HepG2 (cell line): ENCODE data around the gene PKP4. TPM values are rescaled to one million over a fixed set of nuclear protein-coding genes. Genes with fewer than 3 reads are reported as not detected.
A peak's percentile ranks its signal among the peaks of the same experiment; 100 is the strongest.

ENCODE experiments used
- ATAC-seq: fragments of 200-7000 bp; cut with Tn5 transposase; 3 replicates; pipeline ENCODE4 v1.9.1; 2020; ENCODE audit warnings: mild to moderate bottlenecking, moderate library complexity
- BruUV-seq: library from RNA; stranded (reverse); fragments of 400-500 nt; replicated peaks from 2 replicates; lab custom pipeline; 2021; lab: Mats Ljungman, UMichigan
- CTCF ChIA-PET: fragments of 300-600 bp; formaldehyde crosslinking; extraction: SDS; loops from one replicate; lab custom pipeline; 2021; ENCODE audit warnings: low total read pairs, inconsistent platforms, low intra/inter-chr PET ratio; lab: Yijun Ruan, JAX
- POLR2A ChIA-PET: fragments of 350-600 bp; sonication (Branson Sonifier 250); formaldehyde crosslinking; loops from one replicate; lab custom pipeline; 2020; ENCODE audit warnings: antibody characterized with exemption, inconsistent platforms; lab: Yijun Ruan, JAX
- DNase-seq: peaks from one replicate; pipeline ENCODE4 v3.0.0-alpha.2; 2015; ENCODE audit warnings: low spot score
- FAIRE-seq: peaks from 3 replicates; lab custom pipeline; 2011; peaks lifted over from hg19 to GRCh38; lab: Jason Lieb, UNC
- H2AFZ ChIP-seq: one replicate; pipeline ENCODE4 v1.6.1; 2011; ENCODE audit warnings: low read length, inconsistent platforms
- H3K27ac ChIP-seq: fragments of 300-600 bp; 3 replicates; pipeline ENCODE4 v1.8.0; 2011; ENCODE audit warnings: mixed run types, mild to moderate bottlenecking, mixed read lengths, low read length, inconsistent platforms; ENCODE audit not compliant: insufficient read depth; ENCODE audit errors: extremely low read length
- H3K27me3 ChIP-seq, 2 experiments: fragments of 200-600 bp in 1 of 2; 2 replicates in 1 of 2; 3 replicates in 1 of 2; pipeline versions ENCODE4 v1.6.0 to v1.8.0; 2011; ENCODE audit warnings: low read length in 2 of 2, mild to moderate bottlenecking in 2 of 2, moderate library complexity in 2 of 2, inconsistent platforms in 1 of 2; ENCODE audit not compliant: insufficient read depth in 2 of 2, control insufficient read depth in 1 of 2
- H3K36me3 ChIP-seq, 2 experiments: fragments of 200-600 bp in 1 of 2; replicated peaks in 1 of 2; 2 replicates in 1 of 2; 3 replicates in 1 of 2; pipeline versions ENCODE4 v1.5.1 to v1.8.0; 2011; ENCODE audit warnings: low read length in 2 of 2, inconsistent platforms in 1 of 2; ENCODE audit not compliant: insufficient read depth in 2 of 2, control insufficient read depth in 1 of 2
- H3K4me1 ChIP-seq: 2 replicates; pipeline ENCODE4 v1.5.1; 2012; ENCODE audit warnings: low read length, inconsistent platforms; ENCODE audit not compliant: insufficient read depth
- H3K4me2 ChIP-seq: 2 replicates; pipeline ENCODE4 v1.6.0; 2011; ENCODE audit warnings: low read depth, low read length, inconsistent platforms
- H3K4me3 ChIP-seq, 3 experiments: fragments of 200-600 bp in 1 of 3; sonication (generic), shearing (Covaris generic) in 1 of 3; replicated peaks in 1 of 3; 2 replicates each; pipeline ENCODE4 v1.5.1; 2011 to 2016; ENCODE audit warnings: low read length in 3 of 3, inconsistent platforms in 2 of 3, low read depth in 2 of 3, mild to moderate bottlenecking in 2 of 3, control low read depth in 1 of 3, mixed read lengths in 1 of 3; ENCODE audit not compliant: insufficient read depth in 1 of 3
- H3K79me2 ChIP-seq: one replicate; pipeline ENCODE4 v1.6.1; 2011; ENCODE audit warnings: low read length, inconsistent platforms; ENCODE audit not compliant: insufficient read depth
- H3K9ac ChIP-seq: 2 replicates; pipeline ENCODE4 v1.6.0; 2011; ENCODE audit warnings: mild to moderate bottlenecking, low read depth, low read length, inconsistent platforms; ENCODE audit not compliant: insufficient read depth
- H3K9me3 ChIP-seq: 2 replicates; pipeline ENCODE4 v1.5.1; 2012; ENCODE audit warnings: mild to moderate bottlenecking, low read length
- H4K20me1 ChIP-seq: 2 replicates; pipeline ENCODE4 v1.6.0; 2011; ENCODE audit warnings: inconsistent platforms, mild to moderate bottlenecking, low read length, moderate library complexity; ENCODE audit not compliant: insufficient read depth
- AGO2 ChIP-seq: fragments of 200-400 bp; formaldehyde crosslinking; optimal IDR thresholded peaks from 2 replicates; pipeline ENCODE3; 2017; ENCODE audit warnings: mild to moderate bottlenecking, low read depth, low read length, moderate library complexity
- RBM22 ChIP-seq: fragments of 200-400 bp; formaldehyde crosslinking; optimal IDR thresholded peaks from 2 replicates; pipeline ENCODE3; 2017; ENCODE audit warnings: mild to moderate bottlenecking, low read length, moderate library complexity
- YEATS4 ChIP-seq: sonication (generic); formaldehyde crosslinking; IDR thresholded peaks from 2 replicates; pipeline ENCODE4 v1.4.0; 2020; ENCODE audit warnings: missing genetic modification reagents, borderline replicate concordance
- ZBTB2 ChIP-seq: sonication (generic); formaldehyde crosslinking; IDR thresholded peaks from 2 replicates; pipeline ENCODE4 v1.8.0; 2022; ENCODE audit warnings: low read depth, missing genetic modification reagents
- whole genome bisulfite sequencing: methylation state at CpG from one replicate; pipeline ENCODE4 v1.1.6; 2017; ENCODE audit warnings: low lambda C conversion rate; 5-methylcytosine and 5-hydroxymethylcytosine counted together
- in situ Hi-C: cut with HindIII; loops from 2 replicates; pipeline ENCODE4 v1.10.0; 2017; ENCODE audit warnings: low pct_unique_long_range_greater_than_20kb; ENCODE audit not compliant: extremely low pct_ligation_motif_present
- intact Hi-C: fragments of 100-400 bp; cut with micrococcal nuclease; formaldehyde crosslinking; loops from one replicate; pipeline ENCODE4 v1.10.0; 2022; ENCODE audit not compliant: unreplicated experiment
- polyA plus RNA-seq, 8 experiments: library from polyadenylated mRNA; depleted of rRNA in 3 of 8; stranded (reverse) in 7 of 8; unstranded in 1 of 8; fragments of >200 nt; fragmentation: Illumina TruSeq in 4 of 8; extraction: Trizol in 4 of 8; gene quantifications; 2 replicates each; pipeline versions ENCODE4 v1.2.1 to v1.2.3, GENCODE V29; 2011 to 2016; ENCODE audit warnings: low read depth in 4 of 8, missing spikeins in 1 of 8, mixed read lengths in 1 of 8; ENCODE audit not compliant: insufficient read depth in 1 of 8
- total RNA-seq, 5 experiments: library from RNA; depleted of rRNA; stranded (reverse); fragments of >200 nt; fragmentation: Illumina TruSeq; extraction: Trizol; gene quantifications; 2 replicates each; pipeline ENCODE4 v1.2.3, GENCODE V29; 2016; ENCODE audit warnings: low read depth in 1 of 5
- TF ChIP-seq, protein P1 (sequence below): sonication (generic); formaldehyde crosslinking; conservative IDR thresholded peaks from 2 replicates; pipeline ENCODE4 v1.8.1; 2023; ENCODE audit warnings: missing genetic modification reagents

Gene PKP4
- total and polyA plus RNA-seq, 2 of the 13 experiments (the other 11 are each of a cell fraction or from before 2014, with no cell fraction given), result 80.9 to 90.5 TPM

DNA sequence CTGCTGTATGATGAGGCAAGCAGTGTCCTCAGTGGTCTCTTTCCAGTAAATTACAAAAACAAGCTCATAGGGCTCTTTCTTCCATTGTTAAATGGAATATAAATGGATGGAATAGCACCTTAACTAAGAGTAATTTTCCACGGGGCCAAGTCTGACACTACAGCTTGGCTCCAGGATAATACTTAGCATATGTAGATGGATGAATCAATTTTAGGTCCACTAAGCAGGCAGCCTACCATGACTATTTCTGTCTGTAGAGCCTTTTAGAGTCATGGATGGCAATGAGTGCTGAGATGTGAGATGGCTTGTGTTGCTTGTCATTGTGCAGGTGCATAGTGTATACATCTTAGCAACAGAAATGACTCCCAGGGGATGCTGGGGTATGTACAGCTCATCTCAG lies 125.9 kb downstream of the PKP4 start:
- H3K79me2 ChIP-seq, result peaks cover 4% of the 10 kb centered on the region
- no peak for DNase-seq
- intact Hi-C loops (no loop called here), in situ Hi-C loops (no loop called here)
- H3K4me3 ChIP-seq, result no peak overlapping the region
- ChIA-PET POLR2A (no interaction called here), CTCF (no interaction called here)
- 100% methylated on average over 1 of the region's 1 CpG for WGBS
- H3K27me3 ChIP-seq, result no peaks in the 10 kb centered on the region
- H3K9ac ChIP-seq, result no peak overlapping the region
- no peak overlapping the region for H3K27ac ChIP-seq
- ATAC-seq, result no peak
- BruUV-seq, result no TSS peak
- peak; percentile 37 for TF ChIP-seq RBM22
- TF ChIP-seq YEATS4 (CRISPR knock-in tag), result no peak
- peaks cover 3 to 42% of the 10 kb centered on the region in 2 experiments; a peak in 3 of 5 replicates for H3K36me3 ChIP-seq
- no peak for FAIRE-seq
- no peak overlapping the region for H3K4me2 ChIP-seq
- no peak overlapping the region for H2AFZ ChIP-seq
- H4K20me1 ChIP-seq, result peaks cover 4% of the 10 kb centered on the region; the same call in 1 of the 2 replicates
- H3K4me1 ChIP-seq, result peaks cover 9% of the 10 kb centered on the region
- H3K9me3 ChIP-seq, result no peaks in the 10 kb centered on the region

DNA sequence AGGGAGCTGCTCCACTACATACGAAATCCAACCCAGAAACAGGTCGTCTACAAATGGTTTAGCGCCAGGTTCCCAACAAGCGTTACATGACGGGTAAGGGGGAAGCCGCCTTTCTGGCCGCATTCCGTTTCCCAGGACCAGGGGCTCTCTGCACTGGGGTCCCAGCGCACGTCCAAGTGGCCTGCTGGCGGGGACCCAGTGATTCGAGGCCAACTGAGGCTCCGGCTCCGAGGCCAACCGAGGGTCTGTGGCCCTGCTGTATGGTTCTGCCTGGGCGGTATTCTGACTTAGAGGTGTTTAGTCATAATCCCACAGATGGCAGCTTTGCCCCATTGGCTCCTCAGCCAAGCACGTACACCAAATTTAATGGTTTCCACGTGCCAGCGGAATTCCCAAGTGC lies 127.2 kb downstream of the PKP4 start:
- DNase-seq, result no peak
- in situ Hi-C loops, result no loop called here
- intact Hi-C loops, result no loop called here
- Histone ChIP-seq H3K4me2 (no peak overlapping the region), H3K27ac (no peak overlapping the region), H3K79me2 (peaks cover 9% of the 10 kb centered on the region), H3K9ac (no peak overlapping the region), H4K20me1 (peaks cover 4% of the 10 kb centered on the region; the same call in 1 of the 2 replicates), H3K4me1 (peaks cover 9% of the 10 kb centered on the region), H2AFZ (no peak overlapping the region), H3K36me3 (peaks cover 3 to 42% of the 10 kb centered on the region in 2 experiments; a peak in 3 of 5 replicates), H3K9me3 (no peaks in the 10 kb centered on the region), H3K27me3 (no peaks in the 10 kb centered on the region), H3K4me3 (no peak overlapping the region)
- WGBS, result 97% methylated on average over 18 of the region's 19 CpGs
- FAIRE-seq, result no peak
- POLR2A ChIA-PET, result no interaction called here
- no peak for ATAC-seq
- TF ChIP-seq ZBTB2 (CRISPR knock-in tag) (no peak), RBM22 (peak; percentile 19), AGO2 (peak; percentile 35)
- TF ChIP-seq, protein P1, sequence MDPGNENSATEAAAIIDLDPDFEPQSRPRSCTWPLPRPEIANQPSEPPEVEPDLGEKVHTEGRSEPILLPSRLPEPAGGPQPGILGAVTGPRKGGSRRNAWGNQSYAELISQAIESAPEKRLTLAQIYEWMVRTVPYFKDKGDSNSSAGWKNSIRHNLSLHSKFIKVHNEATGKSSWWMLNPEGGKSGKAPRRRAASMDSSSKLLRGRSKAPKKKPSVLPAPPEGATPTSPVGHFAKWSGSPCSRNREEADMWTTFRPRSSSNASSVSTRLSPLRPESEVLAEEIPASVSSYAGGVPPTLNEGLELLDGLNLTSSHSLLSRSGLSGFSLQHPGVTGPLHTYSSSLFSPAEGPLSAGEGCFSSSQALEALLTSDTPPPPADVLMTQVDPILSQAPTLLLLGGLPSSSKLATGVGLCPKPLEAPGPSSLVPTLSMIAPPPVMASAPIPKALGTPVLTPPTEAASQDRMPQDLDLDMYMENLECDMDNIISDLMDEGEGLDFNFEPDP (CRISPR knock-in tag), result no peak
- CTCF ChIA-PET, result no interaction called here
- no TSS peak for BruUV-seq
